GM12864 (cell line): Measurements from ENCODE around the gene OCIAD1.

Experiments
- DNase-seq: peaks from one replicate; pipeline ENCODE4 v3.0.0-alpha.2; 2011; ENCODE audit warnings: low read depth
- H3K4me3 ChIP-seq: 2 replicates; pipeline ENCODE4 v1.5.1; 2011; ENCODE audit warnings: mild to moderate bottlenecking, low read depth, low read length, control low read depth
- TF ChIP-seq, protein P1 (sequence below): IDR thresholded peaks from 2 replicates; pipeline ENCODE4 v1.5.1; 2011; ENCODE audit warnings: low read depth, mild to moderate bottlenecking, moderate library complexity, low read length, control low read depth, inconsistent platforms; ENCODE audit errors: missing control alignments

OCIAD1 gene

GRCh38 chr4:48830706-48831531 lies at the start of gene OCIAD1:
Gene OCIAD1 (plus strand): TSS chr4:48831088. CDS start chr4:48832625, 1,537 bp downstream.
- H3K4me3 ChIP-seq, result peak within 1 kb of the TSS; percentile 82
- TF ChIP-seq, protein P1, sequence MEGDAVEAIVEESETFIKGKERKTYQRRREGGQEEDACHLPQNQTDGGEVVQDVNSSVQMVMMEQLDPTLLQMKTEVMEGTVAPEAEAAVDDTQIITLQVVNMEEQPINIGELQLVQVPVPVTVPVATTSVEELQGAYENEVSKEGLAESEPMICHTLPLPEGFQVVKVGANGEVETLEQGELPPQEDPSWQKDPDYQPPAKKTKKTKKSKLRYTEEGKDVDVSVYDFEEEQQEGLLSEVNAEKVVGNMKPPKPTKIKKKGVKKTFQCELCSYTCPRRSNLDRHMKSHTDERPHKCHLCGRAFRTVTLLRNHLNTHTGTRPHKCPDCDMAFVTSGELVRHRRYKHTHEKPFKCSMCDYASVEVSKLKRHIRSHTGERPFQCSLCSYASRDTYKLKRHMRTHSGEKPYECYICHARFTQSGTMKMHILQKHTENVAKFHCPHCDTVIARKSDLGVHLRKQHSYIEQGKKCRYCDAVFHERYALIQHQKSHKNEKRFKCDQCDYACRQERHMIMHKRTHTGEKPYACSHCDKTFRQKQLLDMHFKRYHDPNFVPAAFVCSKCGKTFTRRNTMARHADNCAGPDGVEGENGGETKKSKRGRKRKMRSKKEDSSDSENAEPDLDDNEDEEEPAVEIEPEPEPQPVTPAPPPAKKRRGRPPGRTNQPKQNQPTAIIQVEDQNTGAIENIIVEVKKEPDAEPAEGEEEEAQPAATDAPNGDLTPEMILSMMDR, result no peak
- DNase-seq, result peak; percentile 99

GRCh38 chr4:48781968-48782367 lies 48.9 kb upstream of the OCIAD1 start:
- DNase-seq, result no peak
- H3K4me3 ChIP-seq, result no peak overlapping the region
- TF ChIP-seq, protein P1, result no peak

GRCh38 chr4:48785302-48785701 lies 45.6 kb upstream of the OCIAD1 start:
- TF ChIP-seq, protein P1, result no peak
- H3K4me3 ChIP-seq, result no peak overlapping the region
- no peak for DNase-seq

GRCh38 chr4:48786549-48786948 lies 44.3 kb upstream of the OCIAD1 start:
- no peak overlapping the region for H3K4me3 ChIP-seq
- DNase-seq, result no peak
- TF ChIP-seq, protein P1, result no peak

DNA sequence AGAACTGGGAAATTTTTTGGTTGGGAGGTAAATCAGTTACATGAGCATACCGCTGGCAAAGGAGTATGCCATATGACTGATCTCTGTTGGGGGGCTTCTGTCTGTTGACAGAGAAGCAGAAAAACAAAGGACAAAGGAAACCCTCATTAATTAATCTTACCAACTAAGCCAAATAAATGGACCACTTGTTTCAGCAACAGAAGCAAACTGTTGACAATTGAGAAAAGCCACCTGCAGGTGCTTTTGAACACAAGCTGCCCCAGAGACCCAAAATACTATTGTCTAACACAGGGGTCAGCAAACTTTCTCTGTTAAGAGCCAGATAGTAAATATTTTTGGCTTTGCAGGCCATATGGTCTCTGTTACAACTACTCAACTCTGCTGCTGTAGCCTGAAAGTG lies 43.8 kb upstream of the OCIAD1 start:
- DNase-seq, result no peak
- TF ChIP-seq, protein P1, result no peak
- no peak overlapping the region for H3K4me3 ChIP-seq

DNA sequence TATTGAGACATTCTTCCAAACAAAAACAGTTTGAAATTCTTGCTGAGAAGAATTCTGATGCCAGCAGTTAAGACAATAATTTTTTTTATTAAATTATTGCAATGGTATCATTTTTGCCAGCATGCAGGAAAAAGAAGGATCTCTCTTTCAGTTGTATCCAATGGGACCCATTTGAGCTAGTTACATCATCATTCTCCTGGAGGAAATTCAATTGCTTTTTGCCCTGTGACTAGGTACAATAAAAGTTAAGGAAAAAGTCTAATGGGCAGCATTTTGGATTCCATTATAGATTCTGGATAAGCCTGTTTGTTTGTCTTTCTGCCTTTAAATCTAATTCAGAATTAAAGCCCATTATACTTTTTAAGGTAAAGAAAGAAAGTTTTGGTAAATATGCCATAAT lies 40.3 kb upstream of the OCIAD1 start:
- no peak for DNase-seq
- no peak overlapping the region for H3K4me3 ChIP-seq
- TF ChIP-seq, protein P1, result no peak

DNA sequence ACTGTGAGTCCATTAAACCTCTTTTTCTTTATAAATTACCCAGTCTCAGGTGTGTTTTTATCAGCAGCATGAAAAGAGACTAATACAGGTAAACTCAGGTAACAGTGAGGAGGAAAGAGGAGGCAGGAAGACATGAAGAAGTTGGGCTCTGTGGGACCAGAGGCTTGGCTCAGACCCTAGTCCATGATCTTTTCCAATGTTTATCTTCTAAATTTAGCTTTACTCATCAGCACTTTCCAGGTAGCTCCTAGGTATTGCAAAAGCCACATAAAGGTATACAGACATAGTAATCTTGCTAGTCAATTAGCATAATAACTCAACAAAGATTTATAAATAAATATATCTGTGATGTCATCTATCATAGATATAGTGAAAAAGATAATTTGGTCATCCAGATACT lies 39.6 kb upstream of the OCIAD1 start:
- TF ChIP-seq, protein P1, result no peak
- no peak for DNase-seq
- H3K4me3 ChIP-seq, result no peak overlapping the region
